ENCODE measurements around the gene IFFO2. TPM values are rescaled to one million over a fixed set of nuclear protein-coding genes. Genes with fewer than 3 reads are reported as not detected.

IFFO2 gene
- total and polyA plus RNA-seq, 2 donors, result 5.1 to 22.6 TPM

DNA sequence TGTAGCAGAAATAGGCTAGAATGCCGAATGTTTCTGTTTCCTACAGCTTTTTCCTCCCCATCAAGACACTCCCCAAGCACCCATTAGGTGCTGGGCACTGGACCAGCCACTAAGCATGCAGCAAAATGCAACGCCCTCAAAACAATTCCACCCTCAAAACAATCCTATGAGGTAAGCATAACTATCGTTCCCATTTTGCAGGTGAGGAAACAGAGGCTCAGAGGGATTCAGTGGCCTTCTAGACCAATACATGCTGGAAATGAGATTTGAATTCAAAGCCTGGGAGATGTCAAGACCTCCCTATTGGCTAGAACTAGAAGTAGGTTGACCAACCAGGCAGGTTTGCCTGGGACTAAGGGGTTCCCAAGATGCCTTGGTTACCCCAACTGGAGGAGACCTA, 43.9 kb downstream of the IFFO2 start:
- no peaks in the 10 kb centered on the region for H3K9me3 ChIP-seq (ENCODE audit: control insufficient read depth in 2 of 2, insufficient read depth in 1 of 2, low read length in 1 of 2)
- no peak overlapping the region for H3K4me3 ChIP-seq (ENCODE audit: low read length in 2 of 2)
- DNase-seq (ENCODE audit: low read depth in 6 of 9, low spot score in 9 of 9), result no peak
- peaks cover 27 to 52% of the 10 kb centered on the region in 2 donors for H3K36me3 ChIP-seq (ENCODE audit: control insufficient read depth in 2 of 2, insufficient read depth in 2 of 2, low read length in 1 of 2)
- H3K4me1 ChIP-seq (ENCODE audit: control insufficient read depth in 2 of 2, insufficient read depth in 2 of 2, low read length in 2 of 2), result peaks cover 9 to 15% of the 10 kb centered on the region in 2 donors
- no peaks in the 10 kb centered on the region for H3K27me3 ChIP-seq (ENCODE audit: control insufficient read depth in 2 of 2, insufficient read depth in 1 of 2, low read length in 1 of 2)
- H3K27ac ChIP-seq (ENCODE audit: low read depth in 1 of 2, low read length in 1 of 2), result no peak overlapping the region
- 96% methylated on average over 3 of the region's 3 CpGs for WGBS

DNA sequence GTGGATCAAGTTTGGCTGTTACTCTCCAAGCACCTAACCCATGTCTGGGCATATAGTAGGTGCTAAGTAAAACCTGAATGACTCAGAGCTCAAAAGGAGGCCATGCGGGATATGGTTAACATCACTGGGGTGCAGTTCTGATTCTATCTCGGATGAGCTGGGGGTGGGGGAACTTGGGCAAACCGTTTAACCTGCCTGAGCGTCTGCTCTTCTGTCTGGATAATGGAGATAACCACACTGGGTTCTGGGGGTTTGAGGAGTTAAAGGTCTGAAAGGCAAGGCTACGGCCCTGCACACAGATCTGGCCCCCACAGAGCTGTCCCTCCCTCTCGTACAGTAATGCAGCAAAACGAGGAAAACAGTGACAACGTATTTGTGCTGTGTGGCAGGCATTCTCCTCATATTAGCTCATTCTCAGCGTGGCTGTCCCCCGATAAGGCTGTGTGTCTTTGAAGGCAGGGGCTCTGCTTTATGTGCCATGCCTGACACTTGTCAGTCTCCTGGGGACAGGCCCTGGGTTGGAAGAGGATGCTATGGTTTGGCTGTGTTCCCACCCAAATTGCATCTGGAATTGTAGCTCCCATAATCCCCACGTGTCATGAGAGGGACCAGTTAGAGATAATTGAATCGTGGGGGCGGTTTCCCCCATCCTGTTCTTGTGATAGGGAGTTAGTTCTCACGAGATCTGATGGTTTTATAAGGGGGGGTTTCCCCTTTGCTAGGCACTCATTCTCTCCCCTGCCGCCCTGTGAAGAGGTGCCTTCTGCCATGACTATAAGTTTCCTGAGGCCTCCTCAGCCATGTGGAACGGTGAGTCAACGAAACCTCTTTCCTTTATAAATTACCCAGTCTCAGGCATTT, 47.3 kb downstream of the IFFO2 start:
- Histone ChIP-seq H3K27ac (ENCODE audit: low read depth in 1 of 2, low read length in 1 of 2) (no peak overlapping the region), H3K4me1 (ENCODE audit: control insufficient read depth in 2 of 2, insufficient read depth in 2 of 2, low read length in 2 of 2) (peaks cover 9 to 21% of the 10 kb centered on the region in 2 donors), H3K9me3 (ENCODE audit: control insufficient read depth in 2 of 2, insufficient read depth in 1 of 2, low read length in 1 of 2) (no peaks in the 10 kb centered on the region), H3K27me3 (ENCODE audit: control insufficient read depth in 2 of 2, insufficient read depth in 1 of 2, low read length in 1 of 2) (no peaks in the 10 kb centered on the region), H3K36me3 (ENCODE audit: control insufficient read depth in 2 of 2, insufficient read depth in 2 of 2, low read length in 1 of 2) (peaks cover 25 to 35% of the 10 kb centered on the region in 2 donors), H3K4me3 (ENCODE audit: low read length in 2 of 2) (no peak overlapping the region)
- 89% methylated on average over 17 of the region's 17 CpGs for WGBS
- no peak for DNase-seq (ENCODE audit: low read depth in 6 of 9, low spot score in 9 of 9)

DNA sequence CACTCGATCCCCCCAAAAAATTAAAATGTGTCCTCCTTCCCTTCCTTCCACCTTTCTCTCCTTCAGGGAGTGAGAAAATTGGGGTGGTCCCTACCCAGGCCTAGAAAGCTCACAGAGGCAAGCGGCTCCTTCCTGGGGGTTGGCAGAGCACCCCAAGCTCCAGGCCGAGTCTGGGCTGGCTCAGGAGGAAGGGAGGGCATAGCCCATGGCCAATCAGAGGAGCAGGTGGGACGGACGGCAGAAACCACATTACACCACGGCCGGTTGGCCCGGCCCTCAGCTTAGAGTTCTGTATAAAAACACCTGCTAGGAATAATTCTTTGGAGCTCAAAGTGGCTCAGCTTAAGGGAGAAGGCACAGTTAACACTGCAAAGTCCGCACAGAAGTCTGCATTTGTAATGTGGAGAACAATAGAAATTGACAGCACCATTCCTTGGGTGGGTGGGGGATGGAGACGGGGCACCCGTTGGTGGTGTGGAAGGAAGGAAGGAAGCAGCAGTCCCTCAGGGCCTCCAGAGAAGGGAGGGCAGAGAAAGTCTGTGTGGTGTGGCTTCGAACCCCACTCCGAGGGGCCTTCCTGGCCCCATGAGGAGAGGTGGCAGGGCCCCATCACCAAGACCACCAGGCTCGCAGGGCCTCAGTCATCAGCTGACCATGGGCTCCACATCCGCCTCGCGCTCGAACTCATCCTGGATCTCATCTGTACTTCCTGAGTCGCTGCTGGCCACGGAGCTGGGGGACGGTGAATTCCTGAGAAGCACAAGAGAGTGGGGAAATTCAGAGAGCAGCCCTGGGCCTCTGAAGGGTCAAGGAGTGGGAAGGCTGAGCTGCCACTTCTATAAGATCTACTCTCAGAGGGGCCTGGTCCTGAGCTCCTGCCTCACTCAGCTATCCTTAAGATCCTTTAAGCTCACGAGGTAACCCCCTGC, 48.3 kb downstream of the IFFO2 start:
- Histone ChIP-seq H3K4me1 (ENCODE audit: control insufficient read depth in 2 of 2, insufficient read depth in 2 of 2, low read length in 2 of 2) (peaks cover 9 to 26% of the 10 kb centered on the region in 2 donors), H3K27ac (ENCODE audit: low read depth in 1 of 2, low read length in 1 of 2) (peak overlapping the region in 1 of 2 donors; percentile 30), H3K27me3 (ENCODE audit: control insufficient read depth in 2 of 2, insufficient read depth in 1 of 2, low read length in 1 of 2) (no peaks in the 10 kb centered on the region), H3K36me3 (ENCODE audit: control insufficient read depth in 2 of 2, insufficient read depth in 2 of 2, low read length in 1 of 2) (peaks cover 25 to 35% of the 10 kb centered on the region in 2 donors), H3K4me3 (ENCODE audit: low read length in 2 of 2) (no peak overlapping the region), H3K9me3 (ENCODE audit: control insufficient read depth in 2 of 2, insufficient read depth in 1 of 2, low read length in 1 of 2) (no peaks in the 10 kb centered on the region)
- WGBS, result 30% methylated on average over 22 of the region's 22 CpGs
- no peak for DNase-seq (ENCODE audit: low read depth in 6 of 9, low spot score in 9 of 9)

DNA sequence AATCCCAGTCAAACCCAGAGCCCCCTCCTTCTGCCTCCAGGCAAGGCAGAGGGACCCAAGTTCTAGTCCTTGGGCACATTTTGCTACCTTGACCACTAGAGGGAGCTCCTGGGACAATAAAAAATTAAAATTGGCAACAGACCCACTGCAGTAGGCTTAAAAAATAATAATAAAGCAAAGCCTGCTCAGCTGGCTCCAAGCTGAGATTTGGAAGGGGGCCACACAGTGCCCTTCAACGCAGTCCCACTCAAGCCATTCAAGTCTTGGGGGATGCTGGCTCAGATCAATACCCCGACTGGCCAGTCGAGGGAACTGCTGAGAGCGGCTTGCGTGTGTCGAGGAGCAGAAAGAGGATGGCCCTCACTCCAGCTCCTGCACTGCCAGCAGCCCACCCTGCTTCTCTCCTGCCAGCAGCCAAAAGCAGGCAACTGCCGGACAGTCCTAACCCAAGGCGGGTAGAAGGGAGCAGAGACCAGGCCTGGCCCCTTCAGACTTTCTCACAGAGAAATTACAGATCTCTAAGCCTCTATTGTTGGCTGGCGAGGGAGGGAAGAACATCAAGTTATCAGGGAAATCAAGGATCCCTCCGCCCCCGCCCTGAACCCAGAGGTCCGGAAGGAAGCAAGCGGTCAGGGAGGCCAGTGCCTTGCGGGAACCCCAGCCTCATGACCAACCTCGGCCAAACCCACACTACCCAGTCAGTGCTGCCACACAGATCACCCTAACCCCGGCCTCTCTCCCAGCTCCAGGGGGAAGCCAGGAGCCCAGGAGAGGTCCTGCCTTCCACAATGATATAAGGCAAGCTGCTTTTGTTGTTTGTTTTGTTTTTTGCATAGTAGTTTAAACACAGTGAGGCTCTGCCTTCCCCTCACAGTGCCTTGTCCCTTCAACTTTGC, 49.2 kb downstream of the IFFO2 start:
- H3K4me3 ChIP-seq (ENCODE audit: low read length in 2 of 2), result no peak overlapping the region
- peaks cover 25 to 35% of the 10 kb centered on the region in 2 donors for H3K36me3 ChIP-seq (ENCODE audit: control insufficient read depth in 2 of 2, insufficient read depth in 2 of 2, low read length in 1 of 2)
- no peaks in the 10 kb centered on the region for H3K9me3 ChIP-seq (ENCODE audit: control insufficient read depth in 2 of 2, insufficient read depth in 1 of 2, low read length in 1 of 2)
- 64% methylated on average over 16 of the region's 16 CpGs for WGBS
- peak overlapping the region in 1 of 2 donors; percentile 30 for H3K27ac ChIP-seq (ENCODE audit: low read depth in 1 of 2, low read length in 1 of 2)
- peak in 8 of 9 donors; percentile 48 to 78 (median 63) for DNase-seq (ENCODE audit: low read depth in 6 of 9, low spot score in 9 of 9)
- no peaks in the 10 kb centered on the region for H3K27me3 ChIP-seq (ENCODE audit: control insufficient read depth in 2 of 2, insufficient read depth in 1 of 2, low read length in 1 of 2)
- peaks cover 12 to 30% of the 10 kb centered on the region in 2 donors for H3K4me1 ChIP-seq (ENCODE audit: control insufficient read depth in 2 of 2, insufficient read depth in 2 of 2, low read length in 2 of 2)

DNA sequence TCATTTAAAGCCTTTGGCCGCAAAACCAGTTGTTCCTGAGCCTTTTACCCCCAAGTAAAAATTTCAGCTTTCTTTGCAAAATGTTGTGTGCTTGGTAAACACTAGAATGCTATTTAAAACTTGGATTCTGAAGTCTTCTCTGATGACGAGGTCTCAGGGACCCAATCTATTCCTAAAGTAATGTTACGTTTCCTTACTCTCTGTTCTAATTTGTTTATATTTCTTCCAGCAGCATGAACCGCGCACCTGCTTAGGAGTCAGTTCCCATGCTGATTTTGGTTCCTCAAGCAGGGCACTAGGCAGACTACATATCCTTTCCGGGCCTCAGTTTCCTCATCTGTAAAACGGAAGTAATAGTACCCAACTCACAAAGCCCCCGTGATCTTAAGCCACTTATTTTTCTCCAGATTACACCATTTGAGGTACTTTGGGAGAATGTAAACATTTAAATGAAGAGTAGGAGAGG, 53.2 kb downstream of the IFFO2 start:
- no peaks in the 10 kb centered on the region for H3K9me3 ChIP-seq (ENCODE audit: control insufficient read depth in 2 of 2, insufficient read depth in 1 of 2, low read length in 1 of 2)
- H3K27me3 ChIP-seq (ENCODE audit: control insufficient read depth in 2 of 2, insufficient read depth in 1 of 2, low read length in 1 of 2), result peaks cover 0 to 6% of the 10 kb centered on the region in 2 donors
- peak overlapping the region; percentile 71 to 84 for H3K4me3 ChIP-seq (ENCODE audit: low read length in 2 of 2)
- peaks cover 0 to 3% of the 10 kb centered on the region in 2 donors for H3K36me3 ChIP-seq (ENCODE audit: control insufficient read depth in 2 of 2, insufficient read depth in 2 of 2, low read length in 1 of 2)
- DNase-seq (ENCODE audit: low read depth in 6 of 9, low spot score in 9 of 9), result no peak
- H3K4me1 ChIP-seq (ENCODE audit: control insufficient read depth in 2 of 2, insufficient read depth in 2 of 2, low read length in 2 of 2), result peaks cover 20 to 53% of the 10 kb centered on the region in 2 donors
- WGBS, result 55% methylated on average over 8 of the region's 8 CpGs
- H3K27ac ChIP-seq (ENCODE audit: low read depth in 1 of 2, low read length in 1 of 2), result peak overlapping the region; percentile 71 to 76

DNA sequence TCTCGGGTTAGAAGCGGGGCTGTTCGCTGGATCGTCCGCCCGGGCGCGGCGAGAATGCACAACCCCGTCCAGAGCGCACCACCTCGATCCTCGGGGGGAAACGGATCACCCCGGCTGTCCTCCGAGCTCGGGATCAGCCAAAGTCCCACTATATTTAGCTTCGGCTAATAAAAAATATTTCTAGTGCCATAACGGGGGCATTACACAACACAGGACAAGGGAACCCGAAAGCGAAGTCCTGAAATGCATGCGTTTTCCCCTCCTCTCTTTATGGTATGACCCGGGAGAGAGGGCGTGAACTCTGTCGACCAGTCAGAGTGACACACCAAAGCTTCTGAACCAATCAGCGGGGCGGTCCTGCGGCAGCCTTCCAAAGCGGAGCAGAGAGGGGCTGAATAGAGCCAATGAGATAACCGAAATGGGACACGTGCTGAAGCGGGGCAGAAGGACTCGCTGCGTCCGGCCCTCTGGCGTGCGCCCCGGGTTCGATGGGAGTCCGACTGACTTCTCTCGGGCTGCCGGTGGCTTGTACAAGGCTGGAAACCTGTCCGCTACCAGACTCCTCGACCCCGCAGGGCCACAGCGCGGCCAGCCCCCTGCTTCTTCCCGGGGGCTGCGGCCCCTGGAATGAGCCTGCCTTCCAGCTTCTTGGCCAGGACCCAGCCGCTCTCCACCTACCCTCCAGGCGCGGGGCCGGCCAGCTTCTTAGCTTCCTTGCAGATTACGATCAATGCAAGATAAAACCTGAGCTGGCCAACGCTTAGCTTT, 53.8 kb downstream of the IFFO2 start, which contains the start of gene ALDH4A1:
ALDH4A1 (minus strand) TSS at position 33 of the 768 bp plus-strand sequence; CDS start at position 1, 32 bp downstream.
- DNase-seq (ENCODE audit: low read depth in 6 of 9, low spot score in 9 of 9), result peak; percentile 82 to 98 (median 93)
- peaks cover 14 to 47% of the 10 kb centered on the region in 2 donors for H3K4me1 ChIP-seq (ENCODE audit: control insufficient read depth in 2 of 2, insufficient read depth in 2 of 2, low read length in 2 of 2)
- under 1% methylated on average over 55 of the region's 55 CpGs for WGBS
- peak within 1 kb of the TSS; percentile 71 to 76 for H3K27ac ChIP-seq (ENCODE audit: low read depth in 1 of 2, low read length in 1 of 2)
- H3K27me3 ChIP-seq (ENCODE audit: control insufficient read depth in 2 of 2, insufficient read depth in 1 of 2, low read length in 1 of 2), result peaks cover 0 to 6% of the 10 kb centered on the region in 2 donors
- peak within 1 kb of the TSS; percentile 71 to 84 for H3K4me3 ChIP-seq (ENCODE audit: low read length in 2 of 2)
- H3K36me3 ChIP-seq (ENCODE audit: control insufficient read depth in 2 of 2, insufficient read depth in 2 of 2, low read length in 1 of 2), result no peaks in the 10 kb centered on the region
- H3K9me3 ChIP-seq (ENCODE audit: control insufficient read depth in 2 of 2, insufficient read depth in 1 of 2, low read length in 1 of 2), result no peaks in the 10 kb centered on the region

DNA sequence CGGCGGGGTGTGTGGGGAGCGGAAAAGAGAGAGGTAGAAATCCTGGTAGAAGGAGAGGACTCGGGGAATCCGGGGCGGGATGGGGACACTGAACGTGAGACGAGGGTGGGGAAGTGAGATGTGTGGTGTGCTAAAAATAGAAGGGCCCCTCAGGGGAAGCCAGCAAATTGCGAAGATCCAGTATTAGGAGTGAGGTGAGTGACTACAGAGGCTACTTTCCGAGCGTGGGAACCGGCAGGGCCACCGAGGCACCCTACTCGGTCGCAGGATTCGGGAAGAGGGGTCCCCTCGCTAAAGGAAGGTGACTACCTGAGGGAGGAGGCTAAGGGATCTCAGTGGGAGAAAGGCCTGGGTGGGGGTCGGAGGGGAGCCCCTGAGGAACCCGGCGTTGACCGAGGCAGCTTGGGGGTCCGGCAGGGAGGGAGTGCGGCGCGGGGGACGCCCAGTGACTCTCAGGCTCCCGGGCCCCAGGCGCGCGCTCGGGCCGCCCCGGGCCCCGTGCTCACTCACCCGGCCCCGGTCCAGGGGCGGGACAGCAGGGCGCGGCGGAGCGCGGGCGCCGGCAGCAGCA, 54.4 kb downstream of the IFFO2 start:
- WGBS, result under 1% methylated on average over 44 of the region's 44 CpGs
- peaks cover 0 to 6% of the 10 kb centered on the region in 2 donors for H3K27me3 ChIP-seq (ENCODE audit: control insufficient read depth in 2 of 2, insufficient read depth in 1 of 2, low read length in 1 of 2)
- H3K36me3 ChIP-seq (ENCODE audit: control insufficient read depth in 2 of 2, insufficient read depth in 2 of 2, low read length in 1 of 2), result peaks cover 0 to 3% of the 10 kb centered on the region in 2 donors
- H3K9me3 ChIP-seq (ENCODE audit: control insufficient read depth in 2 of 2, insufficient read depth in 1 of 2, low read length in 1 of 2), result no peaks in the 10 kb centered on the region
- DNase-seq (ENCODE audit: low read depth in 6 of 9, low spot score in 9 of 9), result peak in 1 of 9 donors; percentile 44
- peak overlapping the region; percentile 71 to 84 for H3K4me3 ChIP-seq (ENCODE audit: low read length in 2 of 2)
- peaks cover 12 to 40% of the 10 kb centered on the region in 2 donors for H3K4me1 ChIP-seq (ENCODE audit: control insufficient read depth in 2 of 2, insufficient read depth in 2 of 2, low read length in 2 of 2)
- peak overlapping the region in 1 of 2 donors; percentile 67 for H3K27ac ChIP-seq (ENCODE audit: low read depth in 1 of 2, low read length in 1 of 2)

All from thymus (tissue), 11 donors.